Activated naive CD8-positive, alpha-beta T cell treated with anti-CD3 and anti-CD28 coated beads for 36 hours (primary cell): Measurements from ENCODE around the gene KLHL40. TPM values are rescaled to one million over a fixed set of nuclear protein-coding genes. Genes with fewer than 3 reads are reported as not detected.
"Not testable (repeated sequence)": the region's sequence is repeated elsewhere in the genome, so short reads cannot be mapped to it uniquely, and the experiment has no call there.

Source experiments
- DNase-seq: peaks from one replicate; pipeline ENCODE4 v3.0.0; 2021
- H3K27ac Mint-ChIP-seq: one replicate; pipeline ENCODE4 v1.8.0; 2022; ENCODE audit warnings: mild to moderate bottlenecking, moderate library complexity, mixed read lengths
- H3K27me3 Mint-ChIP-seq: one replicate; pipeline ENCODE4 v1.8.0; 2022; ENCODE audit warnings: mild to moderate bottlenecking, mixed read lengths
- H3K36me3 Mint-ChIP-seq: one replicate; pipeline ENCODE4 v1.8.0; 2021; ENCODE audit warnings: mild to moderate bottlenecking, mixed read lengths
- H3K4me1 Mint-ChIP-seq: one replicate; pipeline ENCODE4 v1.8.0; 2021; ENCODE audit warnings: mixed read lengths
- H3K4me3 Mint-ChIP-seq: one replicate; pipeline ENCODE4 v1.8.0; 2022; ENCODE audit warnings: mild to moderate bottlenecking, moderate library complexity, mixed read lengths
- H3K9me3 Mint-ChIP-seq: one replicate; pipeline ENCODE4 v1.8.0; 2022; ENCODE audit warnings: mixed read lengths
- total RNA-seq, 2 experiments: library from RNA; stranded (reverse); gene quantifications; one replicate each; pipeline ENCODE4 v1.2.3, GENCODE V29; 2021

KLHL40 gene
- total RNA-seq, 2 experiments from 2014 or later, result not detected

DNA sequence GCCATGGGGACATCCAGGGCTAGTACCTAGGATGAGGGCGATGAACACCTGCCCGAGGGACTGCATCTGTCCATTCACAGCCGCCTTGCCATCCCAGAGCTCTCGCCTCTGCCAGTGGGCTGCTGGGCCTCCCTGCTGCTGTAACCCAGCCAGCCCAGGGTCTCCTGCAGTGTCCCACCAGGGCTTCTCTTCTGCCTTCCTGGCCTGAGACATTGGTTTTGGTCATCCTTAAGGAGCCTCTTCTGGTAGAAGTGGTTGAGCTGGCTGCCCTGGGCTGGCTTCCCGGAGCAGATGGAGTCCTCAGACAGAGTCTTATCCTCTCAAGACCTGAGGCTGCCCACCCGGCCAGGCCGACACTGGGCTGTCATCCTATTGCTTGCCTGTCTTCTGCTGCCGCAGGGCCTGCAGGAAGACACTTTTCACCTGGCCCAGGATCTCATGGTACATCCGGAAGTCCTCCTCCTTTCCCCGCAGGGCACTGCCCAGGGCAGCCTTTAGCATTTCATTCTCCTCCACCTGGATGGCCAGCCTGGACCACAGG is 23.3 kb downstream of the KLHL40 start:
- Mint-ChIP-seq H3K36me3 (no peaks in the 10 kb centered on the region), H3K4me3 (no peak overlapping the region), H3K27ac (no peak overlapping the region), H3K4me1 (no peaks in the 10 kb centered on the region), H3K27me3 (no peaks in the 10 kb centered on the region), H3K9me3 (no peaks in the 10 kb centered on the region)
- DNase-seq, result no peak

DNA sequence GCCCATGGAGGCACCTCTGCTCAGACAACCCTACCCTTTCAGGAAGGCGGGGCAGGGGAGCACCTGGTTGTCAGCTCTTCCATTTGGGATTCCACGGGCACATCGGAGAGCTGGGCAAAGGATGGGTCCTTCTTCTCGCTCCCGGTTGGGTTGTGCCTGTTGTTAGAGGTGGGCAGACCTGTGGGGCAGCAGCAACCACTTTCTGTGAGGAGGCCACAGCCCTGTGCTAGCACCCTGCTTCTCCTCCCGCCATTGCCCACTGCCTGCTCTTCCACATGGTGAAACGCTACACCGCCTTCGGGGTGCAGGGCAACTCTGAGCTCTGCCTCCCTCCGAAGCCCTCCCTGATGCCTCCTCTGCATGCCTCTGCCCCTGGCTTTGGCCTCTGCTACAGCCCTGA is 24.3 kb downstream of the KLHL40 start:
- Mint-ChIP-seq H3K27me3 (no peaks in the 10 kb centered on the region), H3K9me3 (no peaks in the 10 kb centered on the region), H3K27ac (no peak overlapping the region), H3K4me1 (no peaks in the 10 kb centered on the region), H3K36me3 (no peaks in the 10 kb centered on the region), H3K4me3 (no peak overlapping the region)
- no peak for DNase-seq

DNA sequence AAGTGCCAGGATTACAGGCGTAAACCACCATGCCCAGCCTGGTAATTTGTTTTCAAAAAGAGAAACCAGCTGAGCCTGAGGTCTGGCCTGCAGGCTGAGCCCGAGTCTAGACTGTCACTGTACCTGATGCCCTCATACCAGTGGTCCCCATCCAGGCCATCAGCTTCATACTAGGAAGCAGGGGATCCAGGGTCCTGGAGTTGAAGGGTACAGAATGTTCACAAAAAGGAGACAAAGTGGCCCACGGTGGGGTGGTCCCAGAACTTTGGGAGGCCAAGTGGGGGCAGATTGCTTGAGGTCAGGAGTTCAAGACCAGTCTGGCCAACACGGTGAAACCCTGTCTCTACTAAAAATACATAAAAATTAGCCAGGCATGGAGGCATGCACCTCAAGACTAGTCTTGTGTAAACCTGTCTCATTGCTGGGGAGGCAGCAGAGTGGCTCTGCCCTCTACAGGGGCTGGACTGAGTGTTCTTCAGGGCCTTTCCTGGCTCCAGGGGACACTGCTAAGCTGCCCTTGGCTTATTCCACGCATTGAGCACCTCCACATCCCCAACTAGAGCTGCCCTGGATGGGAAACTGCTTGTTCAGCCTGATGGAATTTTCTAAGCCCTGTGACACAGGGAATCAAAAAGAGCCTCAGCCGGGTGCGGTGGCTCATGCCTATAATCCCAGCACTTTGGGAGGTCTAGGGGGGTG is 25.1 kb downstream of the KLHL40 start:
- Mint-ChIP-seq H3K36me3 (no peaks in the 10 kb centered on the region), H3K27ac (no peak overlapping the region), H3K27me3 (no peaks in the 10 kb centered on the region), H3K9me3 (no peaks in the 10 kb centered on the region), H3K4me3 (no peak overlapping the region), H3K4me1 (no peaks in the 10 kb centered on the region)
- DNase-seq, result no peak

DNA sequence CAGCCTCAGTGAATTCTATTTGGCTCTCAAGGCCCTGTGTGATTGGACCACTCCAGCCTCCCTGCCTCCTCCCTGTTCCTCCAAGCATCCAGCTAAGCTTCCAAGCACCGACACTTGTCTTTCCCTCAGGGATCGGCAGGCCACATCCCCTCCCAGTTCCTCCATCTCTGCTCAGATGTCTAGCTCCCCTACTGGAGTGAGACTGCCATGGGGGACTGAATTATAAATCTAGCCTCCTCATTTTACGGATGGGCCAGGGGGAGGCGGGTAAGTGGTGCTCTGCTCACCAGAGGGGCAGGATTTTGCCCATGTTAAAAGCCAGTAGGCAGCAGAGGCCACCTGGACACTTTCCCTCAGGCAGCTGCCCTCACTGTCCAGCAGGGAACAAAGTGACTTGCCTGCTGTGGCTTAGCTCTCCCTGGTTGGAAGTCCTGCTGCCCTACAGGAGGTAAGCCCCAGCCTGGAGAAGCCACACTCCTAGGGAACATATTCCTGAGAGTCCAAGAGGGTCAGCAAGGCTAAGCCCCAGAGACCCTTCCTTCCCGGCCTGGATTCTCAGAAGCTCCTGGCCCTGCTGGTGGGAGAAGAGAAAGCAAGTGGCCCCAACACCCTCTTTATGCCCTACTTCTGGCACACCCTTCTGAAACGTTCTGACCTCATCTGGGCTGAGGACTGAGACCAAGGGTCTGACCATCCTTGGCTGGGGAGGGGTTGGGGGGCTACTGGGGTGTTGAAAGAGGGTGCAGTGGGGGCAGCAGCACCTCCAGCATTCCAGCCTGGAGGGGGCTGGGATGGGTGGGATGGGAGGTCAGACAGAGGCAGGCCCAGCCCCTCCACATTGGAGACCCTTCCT is 26.4 kb downstream of the KLHL40 start:
- no peaks in the 10 kb centered on the region for H3K4me1 Mint-ChIP-seq
- H3K27me3 Mint-ChIP-seq, result no peaks in the 10 kb centered on the region
- no peak overlapping the region for H3K27ac Mint-ChIP-seq
- H3K9me3 Mint-ChIP-seq, result no peaks in the 10 kb centered on the region
- no peak overlapping the region for H3K4me3 Mint-ChIP-seq
- H3K36me3 Mint-ChIP-seq, result no peaks in the 10 kb centered on the region
- DNase-seq, result no peak

DNA sequence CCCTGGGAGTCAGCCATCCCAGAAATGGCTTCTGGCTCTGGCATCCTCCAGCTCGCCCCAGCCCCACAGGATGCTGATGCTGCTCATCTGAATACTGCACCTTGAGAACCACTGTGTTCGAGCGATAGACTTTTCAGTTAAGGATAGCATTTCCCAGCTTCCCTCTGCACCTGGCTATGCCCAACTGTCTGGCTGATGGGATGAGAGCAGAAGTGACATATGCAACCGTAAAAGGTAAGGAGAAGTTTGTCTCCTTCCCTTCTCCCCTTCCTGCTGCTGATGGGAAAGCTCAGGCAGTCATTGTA is 27.0 kb downstream of the KLHL40 start:
- no peaks in the 10 kb centered on the region for H3K36me3 Mint-ChIP-seq
- H3K27ac Mint-ChIP-seq, result no peak overlapping the region
- no peaks in the 10 kb centered on the region for H3K4me1 Mint-ChIP-seq
- no peaks in the 10 kb centered on the region for H3K9me3 Mint-ChIP-seq
- no peak for DNase-seq
- no peaks in the 10 kb centered on the region for H3K27me3 Mint-ChIP-seq
- H3K4me3 Mint-ChIP-seq, result no peak overlapping the region

DNA sequence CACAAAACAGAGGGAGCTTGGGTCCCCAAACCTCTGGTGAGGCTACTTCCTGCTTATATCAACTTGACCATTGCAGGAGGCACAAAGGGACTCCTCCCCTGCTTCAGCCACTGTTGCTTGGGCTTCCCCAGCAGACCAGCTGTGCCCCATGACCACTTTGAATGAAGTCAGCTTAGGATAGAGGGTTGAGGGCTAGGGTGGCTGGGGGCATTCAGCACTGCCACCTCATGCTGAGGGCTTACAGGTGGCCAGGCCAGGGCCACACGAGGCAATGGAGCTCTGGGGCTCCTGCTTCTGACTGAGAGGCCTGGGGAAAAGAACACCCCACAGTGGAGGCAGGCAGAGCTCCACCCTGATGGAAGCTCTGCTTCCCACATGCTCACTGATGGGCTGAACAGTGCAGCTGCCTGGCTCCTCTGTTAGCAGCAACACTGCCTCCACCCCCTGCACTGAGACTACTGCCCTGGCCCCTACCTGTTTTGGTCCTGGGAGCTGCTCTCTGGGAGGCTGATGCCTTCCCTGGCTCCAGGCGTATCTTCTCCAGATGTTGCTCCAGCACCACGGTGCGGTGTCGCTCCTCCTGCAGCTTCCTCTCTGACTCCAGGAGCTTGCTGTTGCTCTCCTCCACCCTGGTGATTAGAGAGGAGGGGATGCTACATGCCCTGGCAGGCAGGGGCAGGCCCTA is 27.5 kb downstream of the KLHL40 start:
- Mint-ChIP-seq H3K4me3 (no peak overlapping the region), H3K27ac (no peak overlapping the region), H3K9me3 (no peaks in the 10 kb centered on the region), H3K4me1 (no peaks in the 10 kb centered on the region), H3K27me3 (no peaks in the 10 kb centered on the region), H3K36me3 (no peaks in the 10 kb centered on the region)
- DNase-seq, result no peak

DNA sequence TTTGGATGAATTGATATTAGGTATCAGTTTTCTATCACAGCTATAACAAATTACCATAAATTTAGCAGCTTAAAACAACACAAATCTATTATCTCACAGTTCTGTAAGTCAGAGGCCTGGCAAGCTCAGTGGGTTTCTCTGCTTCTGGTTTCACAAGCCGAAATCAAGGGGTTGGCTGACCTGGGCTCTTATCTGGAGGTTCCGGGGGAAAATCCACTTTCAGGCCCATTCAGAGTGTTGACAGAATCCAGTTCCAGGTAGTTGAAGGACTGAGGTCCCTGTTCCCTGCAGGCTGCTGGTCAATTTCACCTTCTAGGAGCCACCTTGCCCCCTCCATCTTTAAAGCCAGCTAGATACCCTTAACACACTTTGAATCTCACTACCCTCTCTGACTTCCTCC is 28.4 kb downstream of the KLHL40 start:
- no peak for DNase-seq
- Mint-ChIP-seq H3K4me3 (no peak overlapping the region), H3K4me1 (no peaks in the 10 kb centered on the region), H3K36me3 (no peaks in the 10 kb centered on the region), H3K27me3 (no peaks in the 10 kb centered on the region), H3K27ac (no peak overlapping the region), H3K9me3 (no peaks in the 10 kb centered on the region)

DNA sequence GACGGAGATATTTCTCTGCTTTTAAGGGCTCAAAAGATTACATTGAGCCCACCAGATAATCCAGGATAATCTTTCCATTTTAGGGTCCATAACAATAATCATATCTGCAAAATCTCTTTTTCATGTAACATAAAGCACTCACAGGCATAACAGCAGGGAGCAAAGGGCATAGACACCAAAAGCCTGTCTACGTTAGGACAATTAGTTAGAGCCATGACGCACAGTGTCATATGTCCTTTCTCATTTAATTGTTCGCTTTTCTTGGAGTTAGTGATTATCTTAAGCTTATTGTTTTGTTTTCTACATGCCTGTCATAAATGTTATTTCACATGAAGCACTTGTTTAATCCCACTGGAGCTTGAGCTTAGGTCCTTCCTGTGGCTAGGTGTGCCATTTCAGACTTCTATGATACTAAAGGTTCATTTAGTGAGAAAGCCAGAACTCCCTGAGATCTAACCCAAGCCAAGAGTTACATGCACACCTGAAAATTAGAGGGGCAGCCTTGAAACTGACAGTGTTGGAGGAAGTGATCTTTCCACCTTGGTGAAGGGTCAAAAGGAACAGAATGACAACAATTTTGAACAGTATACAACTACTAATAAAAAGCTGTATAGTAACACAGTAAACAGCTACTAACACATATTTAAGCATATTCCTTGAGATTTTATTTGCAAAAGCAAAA is 29.0 kb downstream of the KLHL40 start:
- Mint-ChIP-seq H3K4me1 (no peaks in the 10 kb centered on the region), H3K4me3 (no peak overlapping the region), H3K27ac (no peak overlapping the region), H3K36me3 (no peaks in the 10 kb centered on the region), H3K27me3 (no peaks in the 10 kb centered on the region), H3K9me3 (no peaks in the 10 kb centered on the region)
- DNase-seq, result no peak

DNA sequence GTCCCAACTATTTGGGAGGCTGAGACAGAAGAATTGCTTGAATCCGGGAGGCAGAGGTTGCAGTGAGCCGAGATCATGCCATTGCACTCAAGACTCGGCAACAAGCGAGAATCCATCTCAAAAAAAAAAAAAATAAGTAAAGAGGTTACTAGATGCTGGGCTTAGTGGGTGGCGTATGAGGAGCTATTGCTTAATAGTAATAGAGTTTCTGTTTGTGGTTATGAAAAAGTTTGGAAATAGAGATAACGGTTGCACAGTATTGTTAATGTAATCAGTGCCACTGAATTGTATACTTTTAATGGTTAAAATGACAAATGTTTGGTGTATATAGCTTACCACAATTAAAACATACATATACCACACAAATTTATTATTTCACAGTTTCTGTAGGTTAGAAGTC is 32.0 kb downstream of the KLHL40 start:
- Mint-ChIP-seq H3K36me3 (no peaks in the 10 kb centered on the region), H3K9me3 (no peaks in the 10 kb centered on the region), H3K27ac (no peak overlapping the region), H3K4me1 (no peaks in the 10 kb centered on the region), H3K27me3 (no peaks in the 10 kb centered on the region), H3K4me3 (no peak overlapping the region)
- DNase-seq, result no peak

DNA sequence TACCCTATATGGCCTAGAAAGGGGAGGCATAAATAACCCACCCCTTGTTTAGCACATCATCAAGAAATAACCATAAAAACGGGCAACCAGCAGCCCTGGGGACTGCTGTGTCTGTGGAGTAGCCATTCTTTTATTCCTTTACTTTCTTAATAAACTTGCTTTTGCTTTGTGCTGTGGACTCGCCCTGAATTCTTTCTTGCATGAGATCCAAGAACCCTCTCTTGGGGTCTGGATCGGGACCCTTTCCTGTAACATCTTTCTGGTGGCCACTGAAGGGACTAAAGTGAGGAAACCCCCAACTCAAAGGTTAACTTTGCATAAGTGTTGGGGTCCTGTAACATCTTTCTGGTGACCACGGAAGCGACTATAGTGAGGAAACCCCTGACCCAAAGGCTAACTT is 33.0 kb downstream of the KLHL40 start:
- peaks cover 3% of the 10 kb centered on the region for H3K27me3 Mint-ChIP-seq
- H3K27ac Mint-ChIP-seq, result no peak overlapping the region
- no peaks in the 10 kb centered on the region for H3K4me1 Mint-ChIP-seq
- H3K9me3 Mint-ChIP-seq, result no peaks in the 10 kb centered on the region
- no peaks in the 10 kb centered on the region for H3K36me3 Mint-ChIP-seq
- no peak overlapping the region for H3K4me3 Mint-ChIP-seq
- no peak for DNase-seq

DNA sequence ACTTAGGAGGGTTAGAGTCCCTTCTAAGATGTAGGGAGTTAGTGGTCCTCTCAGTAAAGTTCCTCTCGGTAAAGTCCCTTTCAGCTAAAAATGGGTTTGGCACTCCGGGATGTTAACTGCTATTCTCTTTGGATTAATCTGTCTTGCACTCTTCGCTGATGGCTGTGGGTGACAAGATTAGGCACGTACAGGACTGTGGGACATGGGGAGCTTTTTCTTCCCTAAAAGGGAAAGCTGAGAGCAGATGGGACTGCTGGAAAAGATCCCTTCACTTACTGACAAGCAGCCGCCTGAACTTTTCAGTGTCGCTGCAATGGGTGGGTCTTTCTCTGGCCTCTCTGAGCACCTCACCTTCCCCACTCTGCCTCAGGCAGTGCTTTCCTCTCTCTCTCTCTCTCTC is 33.7 kb downstream of the KLHL40 start:
- Mint-ChIP-seq H3K27ac (no peak overlapping the region), H3K9me3 (no peaks in the 10 kb centered on the region), H3K4me3 (no peak overlapping the region), H3K27me3 (peaks cover 3% of the 10 kb centered on the region), H3K36me3 (no peaks in the 10 kb centered on the region), H3K4me1 (no peaks in the 10 kb centered on the region)
- no peak for DNase-seq

DNA sequence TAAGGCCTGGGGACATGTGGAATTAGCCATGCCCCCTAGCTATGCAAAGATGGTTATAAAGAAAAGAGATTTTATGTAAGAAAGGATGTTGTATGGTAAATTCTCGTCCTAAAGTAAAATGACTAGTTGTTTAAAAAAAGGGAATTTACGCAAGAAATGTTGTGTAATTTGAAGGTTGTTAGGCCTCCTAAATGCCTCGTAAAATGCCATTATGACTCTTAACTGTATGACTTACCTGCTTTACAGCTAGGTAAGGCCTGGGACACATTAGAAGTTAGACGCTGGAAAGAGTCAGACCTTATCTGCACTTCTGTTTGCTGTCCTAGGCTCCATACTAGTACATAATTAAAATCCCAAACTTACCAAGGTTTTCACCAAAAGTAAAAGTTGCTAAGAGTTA is 34.8 kb downstream of the KLHL40 start:
- Mint-ChIP-seq H3K4me3 (no peak overlapping the region), H3K9me3 (no peaks in the 10 kb centered on the region), H3K27me3 (peaks cover 7% of the 10 kb centered on the region), H3K4me1 (no peaks in the 10 kb centered on the region), H3K27ac (no peak overlapping the region), H3K36me3 (no peaks in the 10 kb centered on the region)
- DNase-seq, result no peak

DNA sequence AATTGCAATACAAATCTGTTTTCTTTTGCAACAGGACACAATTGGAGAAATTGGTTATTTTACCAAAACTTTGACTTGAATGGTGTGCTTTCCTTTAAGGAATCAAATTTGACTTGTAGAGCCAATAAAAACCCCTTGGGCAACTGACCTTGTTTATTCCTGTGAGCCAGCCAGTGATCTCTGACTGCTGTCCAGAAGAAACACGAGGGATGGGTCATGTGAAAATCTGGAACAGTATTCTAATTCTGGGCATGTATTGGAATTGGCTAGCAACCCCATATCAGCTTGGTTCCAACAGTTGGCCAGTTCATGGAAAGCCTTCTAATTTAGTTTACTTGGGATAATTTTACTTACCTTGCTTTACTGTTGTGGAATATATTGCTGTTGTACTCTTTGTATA is 36.4 kb downstream of the KLHL40 start:
- H3K27ac Mint-ChIP-seq, result no peak overlapping the region
- peaks cover 7% of the 10 kb centered on the region for H3K27me3 Mint-ChIP-seq
- H3K36me3 Mint-ChIP-seq, result no peaks in the 10 kb centered on the region
- no peaks in the 10 kb centered on the region for H3K9me3 Mint-ChIP-seq
- no peaks in the 10 kb centered on the region for H3K4me1 Mint-ChIP-seq
- DNase-seq, result no peak
- no peak overlapping the region for H3K4me3 Mint-ChIP-seq

DNA sequence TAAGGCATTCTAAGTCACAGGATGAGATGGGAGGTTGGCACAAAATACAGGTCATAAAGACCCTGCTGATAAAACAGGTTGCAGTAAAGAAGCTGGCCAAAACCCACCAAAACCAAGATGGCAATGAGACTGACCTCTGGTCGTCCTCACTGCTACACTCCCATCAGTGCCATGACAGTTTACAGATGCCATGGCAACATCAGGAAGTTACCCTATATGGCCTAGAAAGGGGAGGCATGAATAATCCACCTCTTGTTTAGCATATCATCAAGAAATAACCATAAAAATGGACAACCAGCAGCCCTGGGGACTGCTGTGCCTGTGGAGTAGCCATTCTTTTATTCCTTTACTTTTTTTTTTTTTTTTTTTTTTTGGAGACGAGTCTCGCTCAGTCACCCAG is 37.1 kb downstream of the KLHL40 start:
- H3K9me3 Mint-ChIP-seq, H3K4me3 Mint-ChIP-seq, H3K4me1 Mint-ChIP-seq, DNase-seq, H3K27ac Mint-ChIP-seq, H3K27me3 Mint-ChIP-seq, H3K36me3 Mint-ChIP-seq: not testable (repeated sequence)

DNA sequence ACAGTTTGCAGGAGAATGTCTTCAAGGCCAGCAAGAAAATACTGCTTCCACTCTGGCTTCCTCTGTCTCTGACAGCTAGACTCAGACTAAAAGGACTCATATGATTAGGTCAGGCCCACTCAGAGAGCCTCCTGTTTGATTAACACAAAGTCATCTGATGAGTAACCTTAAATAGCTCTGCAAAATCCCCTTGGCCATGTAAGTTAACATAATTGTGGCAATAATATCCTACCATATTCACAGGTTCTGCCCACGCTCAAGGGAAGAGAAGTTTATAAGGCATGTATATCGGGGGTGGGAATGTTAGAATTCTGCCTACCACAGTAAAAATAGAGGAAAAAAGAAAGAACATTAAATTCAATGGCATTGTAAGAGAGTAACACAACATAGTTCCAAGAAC is 37.9 kb downstream of the KLHL40 start:
- Mint-ChIP-seq H3K4me3 (no peak overlapping the region), H3K9me3 (no peaks in the 10 kb centered on the region), H3K36me3 (no peaks in the 10 kb centered on the region), H3K4me1 (no peaks in the 10 kb centered on the region), H3K27me3 (peaks cover 7% of the 10 kb centered on the region), H3K27ac (no peak overlapping the region)
- DNase-seq, result no peak
